HG03571 (cell line): ENCODE data around the gene CD99L2.

Source experiments
- ATAC-seq: cut with Tn5 transposase; IDR thresholded peaks from one replicate; pipeline ENCODE4 v1.9.1; 2021; ENCODE audit not compliant: unreplicated experiment

Gene CD99L2

GRCh38 chrX:150898343-150899190 lies at the start of gene CD99L2:
Gene CD99L2, minus strand, starts transcription at chrX:150898668. Its CDS starts 80 bp downstream, at chrX:150898588.
- peak; percentile 83 for ATAC-seq

GRCh38 chrX:150944233-150944632 lies 45.8 kb upstream of the CD99L2 start:
- no peak for ATAC-seq

- no peak for ATAC-seq
Observed at GRCh38 chrX:150942942-150943594, 44.6 kb upstream of the CD99L2 start.

GRCh38 chrX:150941580-150941979 lies 43.1 kb upstream of the CD99L2 start:
- no peak for ATAC-seq

GRCh38 chrX:150940844-150941495 lies 42.5 kb upstream of the CD99L2 start:
- no peak for ATAC-seq

- ATAC-seq = no peak
Observed at GRCh38 chrX:150936556-150936955, 38.1 kb upstream of the CD99L2 start.

- ATAC-seq = no peak
Observed at GRCh38 chrX:150935467-150935866, 37.0 kb upstream of the CD99L2 start.

- no peak for ATAC-seq
Observed at GRCh38 chrX:150934453-150934852, 36.0 kb upstream of the CD99L2 start.

GRCh38 chrX:150933945-150934350 lies 35.5 kb upstream of the CD99L2 start:
- no peak for ATAC-seq

- no peak for ATAC-seq
Observed at GRCh38 chrX:150929058-150929457, 30.6 kb upstream of the CD99L2 start.

GRCh38 chrX:150926791-150927190 lies 28.3 kb upstream of the CD99L2 start:
- no peak for ATAC-seq

- no peak for ATAC-seq
Observed at GRCh38 chrX:150926304-150926703, 27.8 kb upstream of the CD99L2 start.

GRCh38 chrX:150919401-150919800 lies 20.9 kb upstream of the CD99L2 start:
- no peak for ATAC-seq

GRCh38 chrX:150913511-150913910 lies 15.0 kb upstream of the CD99L2 start:
- no peak for ATAC-seq

GRCh38 chrX:150907474-150907873 lies 9.0 kb upstream of the CD99L2 start:
- ATAC-seq = no peak

- ATAC-seq = no peak
Observed at GRCh38 chrX:150906694-150907093, 8.2 kb upstream of the CD99L2 start.

- no peak for ATAC-seq
Observed at GRCh38 chrX:150905293-150905692, 6.8 kb upstream of the CD99L2 start.

GRCh38 chrX:150903110-150903508 lies 4.6 kb upstream of the CD99L2 start:
- no peak for ATAC-seq

GRCh38 chrX:150902434-150903109 lies 4.1 kb upstream of the CD99L2 start:
- ATAC-seq = no peak

GRCh38 chrX:150899191-150899757 lies 806 bp upstream of the CD99L2 start:
- peak; percentile 63 for ATAC-seq
